ENCODE data around the gene FXYD4. TPM values are rescaled to one million over a fixed set of nuclear protein-coding genes. Genes with fewer than 3 reads are reported as not detected.

The FXYD4 gene
- total RNA-seq, 1 donor from 2014 or later = not detected

DNA sequence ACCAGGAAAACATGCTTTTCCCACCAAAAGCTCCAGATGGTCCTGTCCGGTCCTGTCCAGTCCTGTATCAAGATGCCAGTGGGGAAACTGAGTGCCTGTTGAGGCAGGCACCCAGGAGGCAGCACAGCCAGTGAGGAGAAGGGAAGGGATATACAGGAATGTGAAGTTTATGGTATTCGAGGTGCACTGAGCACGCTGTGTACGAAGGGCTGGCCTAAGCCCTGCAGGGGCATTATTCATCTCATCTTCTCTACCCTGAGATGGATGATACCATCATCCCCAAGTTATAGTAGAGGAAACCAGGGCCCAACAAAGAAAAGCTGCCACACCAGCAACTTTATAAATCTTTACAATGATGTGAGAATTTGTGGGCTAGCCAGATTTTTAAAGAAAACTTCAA is 23.4 kb upstream of the FXYD4 start:
- no peak for ATAC-seq

DNA sequence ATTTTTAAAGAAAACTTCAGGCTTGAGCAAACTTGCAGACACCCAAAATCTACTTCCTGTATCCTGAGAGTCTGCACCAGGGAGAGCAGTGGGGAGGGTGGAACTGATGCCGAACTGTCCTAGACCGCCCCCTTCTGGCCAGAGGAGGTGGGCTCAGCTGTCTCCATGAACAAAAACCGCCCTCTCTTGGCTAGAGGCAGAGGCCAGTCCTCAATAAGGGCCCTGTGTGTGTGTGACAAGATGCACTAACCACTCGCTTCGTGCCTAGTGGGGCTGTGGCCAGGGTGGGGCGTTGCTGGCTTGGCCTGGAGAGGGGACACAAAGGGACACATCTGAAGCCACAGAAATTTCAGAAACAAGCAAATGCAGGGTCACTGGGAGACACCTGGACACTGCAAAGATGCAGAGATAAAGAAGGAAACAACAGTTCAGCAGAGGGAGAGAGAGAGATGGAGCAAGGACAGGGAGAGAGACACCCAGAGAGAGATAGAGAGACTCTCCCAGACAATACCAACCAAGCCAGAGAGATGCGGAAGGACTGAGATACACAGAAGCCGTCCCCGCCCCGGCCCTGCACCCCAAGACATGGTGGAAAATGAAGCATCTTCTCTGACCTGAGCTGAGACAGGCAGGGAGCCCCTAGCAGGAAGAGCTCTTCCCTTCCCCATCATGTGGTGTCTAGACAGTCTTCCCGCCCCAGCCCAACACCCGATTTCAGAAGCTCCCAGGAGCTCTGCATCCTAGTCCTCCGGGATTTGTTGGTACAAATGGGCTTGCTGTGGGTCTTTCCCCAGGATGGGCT is 22.7 kb upstream of the FXYD4 start:
- ATAC-seq = peak; percentile 97

DNA sequence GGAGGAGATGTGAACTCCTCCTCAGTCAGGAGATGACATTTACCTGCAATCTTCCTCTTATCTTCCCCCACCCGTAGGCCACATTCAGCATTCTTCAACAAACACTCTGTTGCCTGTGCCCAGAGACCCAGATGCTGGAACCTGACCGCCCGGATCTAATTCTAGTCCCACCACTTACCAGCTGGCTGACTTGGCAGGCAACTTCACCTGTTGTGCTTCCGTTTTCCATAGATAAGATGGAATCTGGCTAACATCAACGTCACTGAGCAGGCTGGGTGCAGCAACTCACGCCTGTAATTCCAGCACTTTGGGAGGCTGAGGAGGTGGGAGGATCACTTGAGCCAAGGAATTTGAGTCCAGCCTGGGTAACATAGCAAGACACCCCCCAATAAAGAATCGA is 21.3 kb upstream of the FXYD4 start:
- no peak for ATAC-seq

DNA sequence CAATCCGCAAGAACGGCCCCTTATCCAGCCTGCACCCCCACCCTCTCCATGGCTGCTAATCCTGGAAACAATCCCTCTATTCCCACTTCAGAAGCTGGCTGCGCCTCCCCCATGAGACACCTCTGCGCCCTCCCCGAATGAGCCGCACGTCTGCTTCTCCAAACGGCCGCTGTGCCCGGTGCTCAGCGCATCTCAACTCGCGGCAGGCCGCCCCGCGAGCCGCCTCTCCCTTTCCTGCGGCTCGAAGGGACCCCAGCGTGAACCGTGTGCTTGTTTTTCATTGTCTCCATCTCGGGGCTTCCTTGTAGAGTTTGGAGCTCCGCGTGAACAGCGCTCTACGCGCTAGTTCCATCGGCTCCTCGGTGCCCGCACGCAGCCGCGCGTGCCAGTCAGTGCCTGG is 20.8 kb upstream of the FXYD4 start:
- ATAC-seq = no peak

DNA sequence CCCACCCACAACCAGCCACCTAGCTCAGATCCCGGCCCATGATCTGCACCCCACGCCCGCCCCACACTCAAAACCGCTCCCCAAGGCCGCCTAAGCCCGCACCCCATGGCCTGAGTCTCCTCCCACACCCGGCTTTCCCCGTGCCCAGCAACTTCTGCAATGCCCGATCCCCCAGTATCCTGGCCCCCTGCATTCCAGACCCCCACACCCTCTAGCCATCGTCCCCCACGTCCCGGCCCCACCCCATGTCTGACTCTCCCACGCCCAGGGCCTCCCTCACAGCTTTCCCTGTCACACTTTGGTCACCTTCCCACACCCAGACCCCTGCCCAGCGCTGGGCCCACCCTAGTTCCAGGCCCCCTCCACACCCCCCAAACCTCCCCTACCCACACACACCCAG is 20.1 kb upstream of the FXYD4 start:
- ATAC-seq = no peak

DNA sequence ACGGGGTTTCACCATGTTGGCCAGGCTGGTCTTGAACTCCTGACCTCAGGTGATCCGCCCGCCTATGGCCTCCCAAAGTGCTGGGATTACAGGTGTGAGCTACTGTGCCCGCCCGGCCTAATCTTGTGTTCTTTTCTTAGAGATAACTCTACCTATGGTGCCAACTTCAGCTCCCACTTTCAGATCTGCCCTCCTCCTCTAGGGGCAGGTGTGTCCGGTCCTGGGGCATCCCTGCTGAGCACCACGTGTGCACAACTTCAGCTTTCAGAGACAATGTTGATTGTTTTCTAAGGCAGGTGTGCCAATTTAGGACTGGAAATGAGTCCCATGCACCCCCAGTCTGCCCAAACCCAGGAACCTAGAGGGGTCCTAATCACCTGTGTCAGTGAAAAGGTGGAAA is 18.5 kb upstream of the FXYD4 start:
- no peak for ATAC-seq

DNA sequence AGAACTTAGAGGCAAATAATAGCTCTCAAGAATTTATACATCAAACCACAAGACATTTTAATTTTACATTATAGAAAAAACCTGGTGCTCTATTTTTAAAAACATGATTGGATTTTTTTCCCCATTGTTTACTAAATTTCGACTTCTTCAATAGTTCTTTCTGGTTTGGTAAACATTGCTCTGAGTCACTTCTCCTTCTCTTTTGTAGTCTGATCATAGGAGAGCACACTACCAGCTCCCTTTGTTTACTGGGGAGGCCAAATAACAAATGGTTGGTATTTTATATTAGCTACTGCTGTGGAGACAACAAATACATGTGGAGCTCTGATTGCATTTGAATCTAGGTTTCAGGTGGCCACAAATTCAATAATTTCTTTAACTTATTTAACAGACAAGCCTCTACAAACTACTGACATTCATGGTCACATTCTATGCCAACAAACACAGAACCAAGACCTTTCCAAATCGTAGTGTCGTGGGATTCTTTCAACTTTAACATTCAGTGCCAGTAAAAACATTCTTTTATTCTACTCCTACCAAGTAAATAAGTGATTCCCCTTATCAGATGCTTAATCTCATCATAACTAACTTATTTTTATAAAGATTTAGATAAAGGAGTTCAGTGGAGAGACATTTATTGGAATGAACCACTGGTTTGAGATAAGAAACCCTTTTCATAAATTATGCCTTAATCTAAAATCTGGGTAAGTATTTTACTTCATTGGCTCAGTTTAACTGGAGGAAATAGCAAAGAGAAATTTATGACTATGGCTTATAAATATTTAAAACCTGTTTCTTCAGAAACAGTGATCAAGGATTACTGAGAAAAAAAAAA is 17.7 kb upstream of the FXYD4 start:
- no peak for ATAC-seq

DNA sequence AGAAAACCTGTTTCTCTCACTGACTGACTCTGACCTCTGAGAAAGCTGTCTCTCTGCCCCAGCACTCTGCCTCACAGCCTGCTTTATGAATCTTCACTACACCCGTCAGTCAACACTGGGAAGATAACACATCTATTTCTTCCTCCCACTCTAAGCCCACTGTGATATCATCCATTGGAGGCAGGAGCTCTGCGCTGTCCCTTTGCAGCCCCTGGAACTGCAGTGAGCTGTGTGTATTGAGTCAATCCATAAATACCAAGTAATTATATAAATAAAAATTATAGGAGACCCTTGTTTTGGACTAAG is 17.2 kb upstream of the FXYD4 start:
- peak; percentile 53 for ATAC-seq

DNA sequence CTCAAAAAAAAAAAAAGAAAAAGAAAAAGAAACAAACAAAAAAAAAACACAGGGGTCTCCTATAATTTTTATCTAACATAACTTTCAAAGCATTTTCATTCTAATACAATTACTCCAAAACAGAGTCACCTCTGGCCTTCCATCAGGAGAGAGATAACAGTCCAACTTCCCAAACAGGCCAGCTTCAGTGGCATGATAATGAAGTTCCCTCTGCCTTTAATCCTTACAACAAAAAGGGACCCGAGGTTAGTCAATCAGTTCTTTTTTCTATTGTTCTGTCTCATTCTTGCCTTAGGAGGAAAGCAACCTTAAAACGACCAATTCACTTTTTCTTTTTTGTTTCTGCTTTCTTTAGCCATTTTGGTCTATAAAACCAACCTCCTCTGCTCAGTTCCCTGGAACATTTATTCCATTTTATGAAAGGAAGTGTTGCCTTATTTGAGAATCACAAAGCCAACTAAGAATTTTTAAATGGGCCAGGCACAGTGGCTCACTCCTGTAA is 16.5 kb upstream of the FXYD4 start:
- ATAC-seq = no peak

DNA sequence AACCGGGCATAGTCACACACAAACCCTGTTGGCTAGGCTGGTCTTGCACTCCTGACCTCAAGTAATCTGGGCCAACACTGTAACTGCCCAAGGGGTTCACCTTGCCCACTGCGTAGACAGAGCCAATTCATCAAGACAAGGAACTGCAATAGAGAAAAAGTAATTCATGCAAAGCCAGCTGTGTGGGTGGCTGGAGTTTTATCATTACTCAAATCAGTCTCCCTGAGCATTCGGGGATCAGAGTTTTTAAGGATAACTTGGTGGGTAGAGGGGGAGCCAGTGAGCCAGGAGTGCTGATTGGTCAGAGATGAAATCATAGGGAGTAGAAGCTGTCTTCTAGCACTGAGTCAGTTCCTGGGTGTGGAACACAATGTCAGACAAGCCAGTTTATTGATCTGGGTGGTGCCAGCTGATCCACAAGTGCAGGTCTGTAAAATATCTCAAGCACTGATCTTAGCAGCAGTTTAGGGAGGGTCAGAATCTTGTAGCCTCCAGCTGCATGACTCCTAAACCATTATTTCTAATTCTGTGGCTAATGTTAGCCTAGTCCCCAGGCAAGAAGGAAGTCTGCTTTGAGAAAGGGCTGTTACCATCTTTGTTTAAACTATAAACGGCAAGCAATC is 15.6 kb upstream of the FXYD4 start:
- peak; percentile 82 for ATAC-seq

DNA sequence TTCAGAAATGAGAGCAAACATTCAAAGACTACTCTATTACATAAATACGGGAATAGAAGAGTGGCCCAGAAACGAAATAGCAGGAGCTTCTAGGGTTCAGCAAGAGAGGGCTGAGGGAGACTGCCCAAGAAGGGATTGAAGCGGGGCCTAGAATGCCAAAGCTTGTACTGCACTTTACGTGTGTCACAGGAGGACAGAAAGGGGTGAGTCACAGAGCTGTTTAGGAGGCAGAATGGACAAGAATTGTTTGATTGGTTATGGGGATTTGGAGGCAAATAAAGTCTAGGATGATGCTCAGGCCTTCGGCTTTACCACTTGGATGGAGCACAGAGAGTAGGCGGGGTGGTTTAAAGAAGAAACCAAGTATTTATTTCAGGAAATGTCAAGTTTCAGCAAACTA is 11.3 kb upstream of the FXYD4 start:
- peak; percentile 19 for ATAC-seq

DNA sequence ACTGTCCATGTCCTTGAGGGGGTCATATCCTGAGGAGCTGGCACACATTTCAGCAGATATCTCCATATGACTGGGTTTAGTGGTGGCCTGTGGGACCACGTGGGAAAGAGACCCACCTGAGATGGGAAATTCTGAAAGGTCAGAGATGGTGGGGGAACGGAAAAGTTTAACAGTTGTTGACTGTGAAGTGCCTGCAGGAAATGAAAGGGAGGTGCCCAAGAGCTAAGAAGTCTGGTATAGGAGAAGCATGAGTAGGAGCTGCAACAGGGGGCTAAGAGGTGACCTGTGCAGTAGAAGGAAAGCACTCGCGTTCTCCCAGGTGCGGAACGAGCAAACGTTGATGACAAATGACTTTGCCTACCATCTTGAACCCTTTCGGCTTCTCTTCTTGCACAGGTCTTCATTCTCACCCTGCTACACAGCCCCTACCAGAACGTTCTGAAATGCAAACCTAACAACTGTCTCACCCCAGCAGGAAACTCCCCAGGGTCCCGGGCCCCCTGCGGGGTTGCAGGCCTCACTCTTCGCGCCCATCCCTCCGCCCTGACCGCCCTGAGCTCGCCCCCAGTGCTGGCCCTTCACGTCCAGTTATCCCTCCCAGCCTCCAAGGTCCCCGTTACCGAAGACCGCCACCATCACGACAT is 9.8 kb upstream of the FXYD4 start:
- ATAC-seq = no peak

DNA sequence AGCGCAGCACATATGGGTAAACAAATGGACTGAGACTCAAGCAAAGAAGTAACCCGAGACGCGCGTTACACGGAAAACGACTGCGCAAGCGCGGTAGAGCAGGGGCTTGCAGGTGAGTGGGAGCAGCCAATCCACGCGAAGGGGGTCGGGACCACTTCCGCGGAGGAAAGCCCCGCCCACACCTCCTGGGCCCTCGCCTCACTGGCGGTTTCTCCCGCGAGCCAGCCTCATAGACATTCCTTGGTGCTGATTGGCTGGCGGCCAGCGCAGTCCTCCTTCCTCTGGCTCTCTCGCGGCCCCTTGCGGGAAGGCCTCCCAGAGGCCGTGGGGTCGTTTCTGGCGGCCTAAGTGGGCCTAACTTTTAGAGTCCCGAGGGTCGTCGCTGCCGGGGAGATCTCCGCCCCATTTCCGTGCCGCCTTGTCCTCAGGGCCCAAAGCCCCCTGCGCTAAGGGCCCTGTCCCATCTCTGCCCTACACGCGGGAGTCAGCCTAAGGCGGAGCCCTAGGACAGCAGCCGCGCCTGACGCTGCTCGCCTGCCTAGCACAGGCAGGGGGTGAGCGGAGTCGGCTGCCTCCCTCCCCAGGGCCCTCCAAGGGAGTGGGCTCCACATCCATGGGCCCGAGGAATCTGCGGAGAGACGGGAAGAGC is 9.1 kb upstream of the FXYD4 start:
- peak; percentile 95 for ATAC-seq

DNA sequence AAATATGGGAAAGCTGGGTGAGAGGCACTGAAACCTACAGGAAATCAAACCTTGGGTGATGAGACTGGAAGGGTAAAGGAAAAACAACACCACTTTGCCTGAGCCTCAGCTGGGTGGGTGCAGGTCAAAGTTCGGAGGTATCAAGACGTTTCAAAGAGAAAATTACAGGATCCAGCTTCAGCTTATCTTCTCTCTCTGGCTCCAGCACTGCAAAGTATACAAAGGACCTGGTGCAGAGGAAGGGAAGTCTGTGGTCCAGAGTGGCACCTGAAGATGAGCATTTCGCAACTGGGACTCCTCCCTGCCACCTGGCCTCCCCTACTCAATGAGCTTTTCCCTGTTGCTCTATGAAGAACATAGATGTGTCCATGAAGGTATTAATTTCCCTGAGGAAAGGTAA is 6.4 kb upstream of the FXYD4 start:
- no peak for ATAC-seq

DNA sequence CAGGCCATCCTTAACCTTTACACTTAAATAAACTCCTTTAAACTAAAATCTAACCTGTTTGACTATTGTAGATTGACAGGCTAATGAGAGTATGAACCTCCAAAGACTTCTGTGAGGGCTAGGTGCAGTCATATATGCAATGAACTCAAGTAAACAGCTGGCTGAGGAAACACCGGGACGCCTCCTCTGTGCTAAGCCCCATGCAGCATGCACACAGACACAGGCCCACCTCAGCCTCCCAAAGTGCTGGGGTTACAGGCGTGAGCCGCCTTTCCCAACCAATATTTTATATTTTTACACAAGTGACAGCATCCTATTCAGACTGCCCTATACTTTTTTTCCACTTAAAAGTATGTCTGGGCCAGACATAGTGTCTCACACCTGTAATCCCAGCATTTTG is 1.5 kb upstream of the FXYD4 start:
- ATAC-seq = no peak

DNA sequence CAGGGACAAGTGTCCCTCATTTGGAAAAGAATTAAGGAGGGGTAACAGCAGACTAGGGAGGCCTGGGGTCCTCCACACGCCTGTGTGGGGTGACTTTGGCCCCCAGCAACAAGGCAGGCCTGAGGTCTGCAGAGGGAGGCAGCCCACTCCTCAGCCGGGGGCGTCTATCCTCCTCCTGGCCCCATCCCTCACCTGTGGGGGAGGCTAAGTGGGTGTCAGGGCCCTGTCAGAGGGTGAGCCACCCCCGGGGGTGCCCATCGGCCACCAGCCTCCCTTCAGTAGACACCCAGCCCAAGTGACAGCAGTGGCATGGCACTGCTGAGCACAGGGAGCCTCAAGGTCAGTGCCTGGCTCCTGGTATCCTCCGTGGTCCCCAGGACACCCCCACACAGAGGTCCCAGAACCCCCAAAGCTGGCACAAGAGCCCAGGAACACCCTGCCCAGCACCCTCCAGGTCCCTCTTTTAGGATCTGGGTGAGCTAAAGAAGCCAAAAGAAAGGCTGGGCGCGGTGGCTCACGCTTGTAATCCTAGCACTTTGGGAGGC is 693 bp upstream of the FXYD4 start:
- no peak for ATAC-seq

DNA sequence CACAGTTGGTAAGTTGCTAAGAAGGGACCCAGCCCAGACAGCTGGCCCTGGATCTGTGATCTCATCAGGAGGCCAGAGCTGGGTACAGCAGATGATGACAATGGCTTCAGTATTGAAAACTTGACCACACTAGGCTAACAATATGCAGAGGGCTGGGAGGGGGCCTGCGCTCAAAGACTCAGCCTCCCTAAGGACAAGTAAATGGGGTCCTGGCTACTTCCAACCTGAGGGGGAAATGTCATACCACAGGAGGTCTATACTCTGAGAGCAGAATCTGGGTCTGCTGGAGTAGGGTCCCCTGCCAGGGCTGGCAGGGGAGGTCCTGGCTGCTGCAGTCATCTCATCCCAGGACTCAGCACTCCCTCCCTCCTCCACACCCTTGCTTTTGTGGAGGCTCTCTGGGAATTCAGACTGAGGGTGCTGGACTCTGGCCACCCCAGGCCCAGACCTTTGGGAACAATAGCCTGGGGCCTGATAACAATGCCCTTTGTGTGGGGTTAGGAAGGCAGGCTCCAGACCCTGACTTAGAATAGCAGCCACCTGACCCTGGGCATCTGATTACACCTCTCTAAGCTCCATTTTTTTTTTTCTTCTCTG is 1.4 kb downstream of the FXYD4 start:
- no peak for ATAC-seq

DNA sequence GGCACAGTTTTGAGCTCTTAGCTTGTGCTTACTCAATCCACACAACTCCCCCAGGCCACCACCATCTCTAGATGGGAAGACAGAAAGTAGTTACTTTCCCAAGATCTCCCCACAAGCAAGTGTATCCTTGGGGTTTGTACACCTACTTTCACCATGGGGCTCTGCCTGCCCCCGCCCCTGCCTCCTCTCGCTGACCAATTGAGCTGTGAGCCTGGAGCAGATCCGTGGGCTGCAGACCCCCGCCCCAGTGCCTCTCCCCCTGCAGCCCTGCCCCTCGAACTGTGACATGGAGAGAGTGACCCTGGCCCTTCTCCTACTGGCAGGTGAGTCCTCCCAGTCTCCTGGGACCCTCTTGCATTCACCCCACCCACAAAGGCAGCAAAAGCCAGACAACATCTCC is 2.0 kb downstream of the FXYD4 start:
- ATAC-seq = no peak

DNA sequence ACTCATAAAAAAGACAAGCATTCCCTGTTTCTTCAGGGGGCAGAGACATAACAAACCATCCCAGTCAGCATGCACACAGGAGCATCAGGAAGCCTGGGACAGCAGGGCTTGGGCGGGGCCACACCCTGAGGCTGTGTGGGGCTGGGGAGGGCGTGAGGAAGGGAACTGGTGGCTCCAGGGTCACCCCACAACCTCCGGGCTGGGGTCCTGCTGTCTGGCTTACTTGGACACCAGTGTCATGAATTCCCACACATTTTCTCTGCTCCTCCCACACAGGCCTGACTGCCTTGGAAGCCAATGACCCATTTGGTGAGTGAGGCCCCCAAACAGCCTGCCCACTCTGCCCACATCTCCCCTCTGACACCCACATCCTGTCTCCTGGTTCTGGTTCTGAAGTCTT is 2.8 kb downstream of the FXYD4 start:
- ATAC-seq = no peak

DNA sequence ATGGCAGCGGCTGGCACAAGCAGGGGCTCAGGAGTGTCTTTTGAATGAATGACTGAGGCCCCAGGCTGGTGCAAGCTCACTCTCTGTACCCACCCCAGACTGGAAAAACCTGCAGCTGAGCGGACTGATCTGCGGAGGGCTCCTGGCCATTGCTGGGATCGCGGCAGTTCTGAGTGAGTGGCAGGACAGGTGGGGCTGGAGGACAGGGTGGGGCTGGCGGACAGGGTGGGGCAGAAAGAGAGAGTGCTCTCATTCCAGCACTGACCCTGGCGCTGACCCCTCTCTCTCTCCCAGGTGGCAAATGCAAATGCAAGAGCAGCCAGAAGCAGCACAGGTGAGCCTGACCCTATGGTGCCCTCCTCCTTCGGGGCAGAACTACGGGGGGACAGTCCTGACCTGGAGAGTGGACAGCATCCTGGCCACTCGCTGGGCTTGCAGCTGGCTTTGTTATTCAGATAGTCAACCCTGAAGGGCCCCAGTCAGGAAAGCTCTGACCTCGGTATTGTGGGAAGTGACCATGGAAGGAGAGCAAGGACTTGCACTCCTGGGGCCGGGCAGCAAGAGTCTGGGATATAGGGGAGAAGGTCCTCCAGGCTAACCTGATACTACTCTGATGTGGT is 4.1 kb downstream of the FXYD4 start:
- ATAC-seq = peak; percentile 60

DNA sequence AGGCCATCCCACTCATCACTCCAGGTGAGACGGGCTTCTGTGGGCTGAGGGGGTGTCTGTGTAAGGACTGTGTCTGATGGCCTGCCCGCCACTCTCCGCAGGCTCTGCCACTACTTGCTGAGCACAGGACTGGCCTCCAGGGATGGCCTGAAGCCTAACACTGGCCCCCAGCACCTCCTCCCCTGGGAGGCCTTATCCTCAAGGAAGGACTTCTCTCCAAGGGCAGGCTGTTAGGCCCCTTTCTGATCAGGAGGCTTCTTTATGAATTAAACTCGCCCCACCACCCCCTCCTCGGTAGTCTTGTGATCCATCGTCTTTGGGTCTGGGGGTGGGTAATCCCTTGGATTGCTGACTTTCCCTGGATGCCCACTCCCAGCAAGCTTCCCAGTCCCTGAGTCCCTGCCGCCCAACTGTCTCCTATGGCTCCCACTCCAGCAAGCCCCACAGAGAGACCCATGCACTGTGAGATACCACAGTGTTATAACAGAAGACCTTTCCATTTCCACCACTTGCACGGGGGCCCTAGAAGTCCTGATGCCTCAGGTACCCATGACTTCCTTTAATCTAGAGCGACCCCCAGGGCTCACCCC is 4.7 kb downstream of the FXYD4 start:
- ATAC-seq = no peak
